K562 (cell line): ENCODE measurements around the gene EPO. TPM values are rescaled to one million over a fixed set of nuclear protein-coding genes. Genes with fewer than 3 reads are reported as not detected.

ENCODE experiments used
- ATF1 ChIP-seq, 2 experiments: fragments of 450-650 bp in 1 of 2; IDR thresholded peaks; 2 replicates each; pipeline ENCODE4 v1.6.1; 2016; ENCODE audit warnings: missing compliant biosample characterization in 1 of 2, missing genetic modification characterization in 1 of 2
- CBFA2T3 ChIP-seq: fragments of 450-650 bp; IDR thresholded peaks from 2 replicates; pipeline ENCODE4 v1.6.1; 2017
- CBX8 ChIP-seq: fragments of 200-600 bp; sonication (generic); IDR thresholded peaks from 2 replicates; pipeline ENCODE4 v1.6.1; 2012; ENCODE audit warnings: borderline replicate concordance, mixed run types, low read depth, mild to moderate bottlenecking, moderate library complexity, mixed read lengths, low read length, control low read depth, inconsistent platforms; ENCODE audit not compliant: poor library complexity, severe bottlenecking; ENCODE audit errors: extremely low read depth
- CEBPG ChIP-seq, 3 experiments: fragments of 200-800 bp in 1 of 3; sonication (Bioruptor generic) in 1 of 3; sonication (generic) in 1 of 3; formaldehyde crosslinking in 1 of 3; IDR thresholded peaks in 2 of 3; conservative IDR thresholded peaks in 1 of 3; 2 replicates each; pipeline versions ENCODE4 v1.6.1 to v1.8.0; 2016 to 2022; ENCODE audit warnings: missing compliant biosample characterization in 2 of 3, missing genetic modification characterization in 2 of 3, mild to moderate bottlenecking in 1 of 3, missing genetic modification reagents in 1 of 3
- E2F8 ChIP-seq: fragments of 450-650 bp; IDR thresholded peaks from 2 replicates; pipeline ENCODE4 v1.7.1; 2018; ENCODE audit warnings: mild to moderate bottlenecking, low read depth; ENCODE audit not compliant: partially characterized antibody
- FOXO4 ChIP-seq: fragments of 450-650 bp; formaldehyde crosslinking; IDR thresholded peaks from 2 replicates; pipeline ENCODE4 v1.4.0; 2020; ENCODE audit warnings: mild to moderate bottlenecking, moderate library complexity
- HDGF ChIP-seq: fragments of 450-650 bp; IDR thresholded peaks from 2 replicates; pipeline ENCODE4 v1.6.1; 2016
- KHSRP ChIP-seq: fragments of 450-650 bp; IDR thresholded peaks from 2 replicates; pipeline ENCODE4 v1.6.1; 2017
- NRF1 ChIP-seq, 2 experiments: fragments of 450-650 bp; IDR thresholded peaks in 1 of 2; conservative IDR thresholded peaks in 1 of 2; 2 replicates each; pipeline ENCODE4 v1.6.1; 2014; ENCODE audit warnings: mild to moderate bottlenecking in 2 of 2
- THRAP3 ChIP-seq: fragments of 450-650 bp; IDR thresholded peaks from 2 replicates; pipeline ENCODE4 v1.6.1; 2016; ENCODE audit warnings: mild to moderate bottlenecking, inconsistent platforms, borderline replicate concordance
- UBTF ChIP-seq, 2 experiments: IDR thresholded peaks; 2 replicates each; pipeline ENCODE4 v1.6.1; 2012; ENCODE audit warnings: improper control_type of control experiment in 2 of 2, low read depth in 2 of 2, low read length in 2 of 2, borderline replicate concordance in 1 of 2
- ZBTB33 ChIP-seq: sonication (generic); formaldehyde crosslinking; IDR thresholded peaks from 2 replicates; pipeline ENCODE4 v1.8.1; 2023; ENCODE audit warnings: mild to moderate bottlenecking, missing genetic modification reagents
- ZNF277 ChIP-seq: fragments of 250-450 bp; sonication (Bioruptor Pico); IDR thresholded peaks from 2 replicates; pipeline ENCODE4 v1.8.0; 2022; ENCODE audit warnings: inconsistent platforms, mild to moderate bottlenecking, moderate library complexity, borderline replicate concordance
- ZNF316 ChIP-seq: fragments of 450-650 bp; IDR thresholded peaks from 2 replicates; pipeline ENCODE4 v1.6.1; 2016
- polyA plus RNA-seq, 8 experiments: library from polyadenylated mRNA; depleted of rRNA in 4 of 8; stranded (reverse) in 5 of 8; unstranded in 3 of 8; fragments of >200 nt; fragmentation: Nextera tagmentation in 2 of 8; fragmentation: Illumina TruSeq in 1 of 8; extraction: Ambion mirVana in 2 of 8; extraction: Trizol in 1 of 8; gene quantifications; 2 replicates each; pipeline versions ENCODE4 v1.2.1 to v1.2.3, GENCODE V29; 2011 to 2014; ENCODE audit warnings: inconsistent platforms in 1 of 8, missing spikeins in 1 of 8
- total RNA-seq, 7 experiments: library from RNA; depleted of rRNA in 6 of 7; stranded (reverse); fragments of >200 nt in 6 of 7; fragmentation: Illumina TruSeq in 2 of 7; extraction: Trizol in 2 of 7; gene quantifications; 2 replicates each; pipeline versions ENCODE4 v1.2.1 to v1.2.3, GENCODE V29; 2011 to 2021; ENCODE audit warnings: low replicate concordance in 1 of 7
- TF ChIP-seq, protein P1 (sequence below), 2 experiments: fragments of 450-650 bp in 1 of 2; sonication (generic) in 1 of 2; formaldehyde crosslinking in 1 of 2; IDR thresholded peaks in 1 of 2; conservative IDR thresholded peaks in 1 of 2; 2 replicates each; pipeline versions ENCODE4 v1.6.1 to v1.8.1; 2016 to 2023; ENCODE audit warnings: mild to moderate bottlenecking in 2 of 2, moderate library complexity in 2 of 2, inconsistent platforms in 1 of 2, missing genetic modification reagents in 1 of 2

Gene EPO
- total and polyA plus RNA-seq, 9 of the 15 experiments (the other 6 are each of a cell fraction or from before 2014, with no cell fraction given) = 0.06 to 0.41 (median 0.07) TPM; not detected in 6

GRCh38 chr7:100745184-100745583 is 24.9 kb downstream of the EPO start (continued):
- TF ChIP-seq FOXO4 (no peak), ATF1 (CRISPR knock-in tag; IDR thresholded peaks at IDR 0.05) (no peak), ATF1 (tag; IDR thresholded peaks at IDR 0.05) (peak; percentile 72), HDGF (no peak), ZNF316 (no peak), NRF1 (conservative IDR thresholded peaks at IDR 0.05 in 1 of 2, IDR thresholded peaks at IDR 0.05 in 1 of 2) (peak; percentile 54 to 68), UBTF (IDR thresholded peaks at IDR 0.05; ENCODE audit: borderline replicate concordance in 1 of 2, low read depth in 2 of 2, low read length in 2 of 2) (no peak), CBX8 (no peak), THRAP3 (no peak), KHSRP (no peak), E2F8 (no peak), ZBTB33 (CRISPR knock-in tag) (peak; percentile 75), ZNF277 (CRISPR knock-in tag) (no peak), CBFA2T3 (no peak), CEBPG (CRISPR knock-in tag; IDR thresholded peaks at IDR 0.05) (no peak; the same call in 1 of the 2 replicates), CEBPG (tag; conservative IDR thresholded peaks at IDR 0.05 in 1 of 2, IDR thresholded peaks at IDR 0.05 in 1 of 2) (peak in 1 of 2 experiments; percentile 62; a peak in 2 of 4 replicates)
- TF ChIP-seq, protein P1, sequence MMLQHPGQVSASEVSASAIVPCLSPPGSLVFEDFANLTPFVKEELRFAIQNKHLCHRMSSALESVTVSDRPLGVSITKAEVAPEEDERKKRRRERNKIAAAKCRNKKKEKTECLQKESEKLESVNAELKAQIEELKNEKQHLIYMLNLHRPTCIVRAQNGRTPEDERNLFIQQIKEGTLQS (IDR thresholded peaks at IDR 0.05) = peak; percentile 88
- TF ChIP-seq, protein P1 (CRISPR knock-in tag; conservative IDR thresholded peaks at IDR 0.05) = no peak
